PC-9 (cell line): ENCODE results near the gene UNC119. TPM values are rescaled to one million over a fixed set of nuclear protein-coding genes. Genes with fewer than 3 reads are reported as not detected.

Experiments
- BruUV-seq: library from RNA; stranded (reverse); fragments of 400-500 nt; replicated peaks from 2 replicates; lab custom pipeline; 2021; lab: Mats Ljungman, UMichigan
- CTCF ChIA-PET: fragments of 300-600 bp; sonication (Branson Sonifier 250); formaldehyde crosslinking; loops from one replicate; lab custom pipeline; 2022; ENCODE audit warnings: antibody characterized with exemption; lab: Charles Lee
- POLR2A ChIA-PET: fragments of 300-600 bp; sonication (Branson Sonifier 250); formaldehyde crosslinking; loops from one replicate; lab custom pipeline; 2022; ENCODE audit warnings: antibody characterized with exemption; ENCODE audit not compliant: unreplicated experiment; lab: Charles Lee
- DNase-seq, 2 experiments: peaks; one replicate each; pipeline versions ENCODE4 v3.0.0 to v3.0.0-alpha.2; 2015 to 2022; ENCODE audit warnings: mixed read lengths in 1 of 2
- H2AFZ ChIP-seq: fragments of 200-600 bp; sonication (generic); 2 replicates; pipeline ENCODE4 v1.8.1; 2017; ENCODE audit warnings: antibody characterized with exemption
- H3F3A ChIP-seq: fragments of 200-600 bp; sonication (generic); 2 replicates; pipeline ENCODE4 v1.8.1; 2017; ENCODE audit warnings: antibody characterized with exemption, mild to moderate bottlenecking, low read depth; ENCODE audit not compliant: insufficient read depth
- H3K27ac ChIP-seq: fragments of 200-600 bp; sonication (generic); 2 replicates; pipeline ENCODE4 v1.6.1; 2016; ENCODE audit warnings: mixed run types
- H3K27me3 ChIP-seq: fragments of 200-600 bp; sonication (generic); 2 replicates; pipeline ENCODE4 v1.6.1; 2016; ENCODE audit warnings: low read depth, mixed run types; ENCODE audit not compliant: insufficient read depth
- H3K36me3 ChIP-seq: fragments of 200-600 bp; sonication (generic); 2 replicates; pipeline ENCODE4 v1.6.1; 2016; ENCODE audit warnings: low read depth, mixed run types
- H3K4me1 ChIP-seq: fragments of 200-600 bp; sonication (generic); replicated peaks from 2 replicates; pipeline ENCODE4 v1.6.1; 2016; ENCODE audit warnings: mixed run types; ENCODE audit not compliant: insufficient read depth
- H3K4me2 ChIP-seq: fragments of 200-600 bp; sonication (generic); 2 replicates; pipeline ENCODE4 v1.6.1; 2017; ENCODE audit warnings: mixed run types
- H3K4me3 ChIP-seq: fragments of 200-600 bp; sonication (generic); 2 replicates; pipeline ENCODE4 v1.6.1; 2016; ENCODE audit warnings: mixed run types
- H3K79me2 ChIP-seq: fragments of 200-600 bp; sonication (generic); 2 replicates; pipeline ENCODE4 v1.6.1; 2017; ENCODE audit warnings: low read depth, mixed run types
- H3K9me2 ChIP-seq: fragments of 200-600 bp; sonication (generic); 2 replicates; pipeline ENCODE4 v1.8.1; 2017; ENCODE audit warnings: mild to moderate bottlenecking; ENCODE audit not compliant: insufficient read depth
- H3K9me3 ChIP-seq: fragments of 200-600 bp; sonication (generic); 2 replicates; pipeline ENCODE4 v1.8.1; 2016; ENCODE audit warnings: low read depth; ENCODE audit not compliant: insufficient read depth
- H4K20me1 ChIP-seq: fragments of 200-600 bp; sonication (generic); 2 replicates; pipeline ENCODE4 v1.8.1; 2017; ENCODE audit not compliant: insufficient read depth
- EZH2 ChIP-seq: fragments of 200-600 bp; sonication (generic); IDR thresholded peaks from 2 replicates; pipeline ENCODE4 v1.8.0; 2017; ENCODE audit warnings: antibody characterized with exemption, low read depth
- intact Hi-C: fragments of 100-400 bp; cut with micrococcal nuclease; formaldehyde crosslinking; loops from one replicate; pipeline ENCODE4 v1.10.0; 2022; ENCODE audit not compliant: unreplicated experiment
- total RNA-seq: library from RNA; stranded (reverse); gene quantifications from 2 replicates; pipeline ENCODE4 v1.2.3, GENCODE V29; 2021
- TF ChIP-seq, protein P1 (sequence below): fragments of 200-600 bp; sonication (generic); conservative IDR thresholded peaks from 2 replicates; pipeline ENCODE4 v1.6.1; 2017; ENCODE audit warnings: mixed run types, antibody characterized with exemption, mild to moderate bottlenecking, moderate library complexity

The UNC119 gene
- total RNA-seq, 1 experiment from 2014 or later: 48.8 TPM

- CTCF ChIA-PET: interaction anchor here (0.6 kb wide), 2 partner anchors 29 to 134 kb away, joined by 7 to 9 read pairs; no protein-coding TSS in a partner anchor
- no TSS peak for BruUV-seq
- no peaks in the 10 kb centered on the region for H3K9me2 ChIP-seq
- H3K27me3 ChIP-seq: peaks cover 4% of the 10 kb centered on the region; the same call in 1 of the 2 replicates
- no peaks in the 10 kb centered on the region for H3K9me3 ChIP-seq
- H3K4me3 ChIP-seq: no peak overlapping the region
- no peak overlapping the region for H3K27ac ChIP-seq
- POLR2A ChIA-PET: interaction anchor here (0.7 kb wide), 1 partner anchor 52 kb away, joined by 4 read pairs; no protein-coding TSS in a partner anchor
- H3K4me2 ChIP-seq: no peak overlapping the region
- no peaks in the 10 kb centered on the region for H3K36me3 ChIP-seq
- peaks cover 32% of the 10 kb centered on the region for H3K4me1 ChIP-seq
- no peaks in the 10 kb centered on the region for H3K79me2 ChIP-seq
- H3F3A ChIP-seq: peaks cover 5% of the 10 kb centered on the region; the same call in 1 of the 2 replicates
- TF ChIP-seq, protein P1, sequence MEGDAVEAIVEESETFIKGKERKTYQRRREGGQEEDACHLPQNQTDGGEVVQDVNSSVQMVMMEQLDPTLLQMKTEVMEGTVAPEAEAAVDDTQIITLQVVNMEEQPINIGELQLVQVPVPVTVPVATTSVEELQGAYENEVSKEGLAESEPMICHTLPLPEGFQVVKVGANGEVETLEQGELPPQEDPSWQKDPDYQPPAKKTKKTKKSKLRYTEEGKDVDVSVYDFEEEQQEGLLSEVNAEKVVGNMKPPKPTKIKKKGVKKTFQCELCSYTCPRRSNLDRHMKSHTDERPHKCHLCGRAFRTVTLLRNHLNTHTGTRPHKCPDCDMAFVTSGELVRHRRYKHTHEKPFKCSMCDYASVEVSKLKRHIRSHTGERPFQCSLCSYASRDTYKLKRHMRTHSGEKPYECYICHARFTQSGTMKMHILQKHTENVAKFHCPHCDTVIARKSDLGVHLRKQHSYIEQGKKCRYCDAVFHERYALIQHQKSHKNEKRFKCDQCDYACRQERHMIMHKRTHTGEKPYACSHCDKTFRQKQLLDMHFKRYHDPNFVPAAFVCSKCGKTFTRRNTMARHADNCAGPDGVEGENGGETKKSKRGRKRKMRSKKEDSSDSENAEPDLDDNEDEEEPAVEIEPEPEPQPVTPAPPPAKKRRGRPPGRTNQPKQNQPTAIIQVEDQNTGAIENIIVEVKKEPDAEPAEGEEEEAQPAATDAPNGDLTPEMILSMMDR: no peak
- no peak for TF ChIP-seq EZH2
- no peak overlapping the region for H2AFZ ChIP-seq
- DNase-seq: no peak
- H4K20me1 ChIP-seq: no peaks in the 10 kb centered on the region
- intact Hi-C loops: no loop called here
Measured at GRCh38 chr17:28527181-28527681, 25.2 kb downstream of the UNC119 start.

- Histone ChIP-seq H3K4me2 (no peak overlapping the region), H3K9me3 (no peaks in the 10 kb centered on the region), H3K4me3 (no peak overlapping the region), H4K20me1 (no peaks in the 10 kb centered on the region), H3K36me3 (no peaks in the 10 kb centered on the region), H3K79me2 (no peaks in the 10 kb centered on the region), H3K4me1 (peaks cover 32% of the 10 kb centered on the region), H3K27me3 (peaks cover 4% of the 10 kb centered on the region; the same call in 1 of the 2 replicates), H3K9me2 (no peaks in the 10 kb centered on the region), H3F3A (peaks cover 5% of the 10 kb centered on the region; the same call in 1 of the 2 replicates), H3K27ac (no peak overlapping the region), H2AFZ (no peak overlapping the region)
- intact Hi-C loops: no loop called here
- BruUV-seq: no TSS peak
- ChIA-PET CTCF (no interaction called here), POLR2A (no interaction called here)
- DNase-seq: no peak
- TF ChIP-seq EZH2: no peak
- TF ChIP-seq, protein P1: no peak
Measured at GRCh38 chr17:28526381-28526780, 26.0 kb downstream of the UNC119 start.

DNA sequence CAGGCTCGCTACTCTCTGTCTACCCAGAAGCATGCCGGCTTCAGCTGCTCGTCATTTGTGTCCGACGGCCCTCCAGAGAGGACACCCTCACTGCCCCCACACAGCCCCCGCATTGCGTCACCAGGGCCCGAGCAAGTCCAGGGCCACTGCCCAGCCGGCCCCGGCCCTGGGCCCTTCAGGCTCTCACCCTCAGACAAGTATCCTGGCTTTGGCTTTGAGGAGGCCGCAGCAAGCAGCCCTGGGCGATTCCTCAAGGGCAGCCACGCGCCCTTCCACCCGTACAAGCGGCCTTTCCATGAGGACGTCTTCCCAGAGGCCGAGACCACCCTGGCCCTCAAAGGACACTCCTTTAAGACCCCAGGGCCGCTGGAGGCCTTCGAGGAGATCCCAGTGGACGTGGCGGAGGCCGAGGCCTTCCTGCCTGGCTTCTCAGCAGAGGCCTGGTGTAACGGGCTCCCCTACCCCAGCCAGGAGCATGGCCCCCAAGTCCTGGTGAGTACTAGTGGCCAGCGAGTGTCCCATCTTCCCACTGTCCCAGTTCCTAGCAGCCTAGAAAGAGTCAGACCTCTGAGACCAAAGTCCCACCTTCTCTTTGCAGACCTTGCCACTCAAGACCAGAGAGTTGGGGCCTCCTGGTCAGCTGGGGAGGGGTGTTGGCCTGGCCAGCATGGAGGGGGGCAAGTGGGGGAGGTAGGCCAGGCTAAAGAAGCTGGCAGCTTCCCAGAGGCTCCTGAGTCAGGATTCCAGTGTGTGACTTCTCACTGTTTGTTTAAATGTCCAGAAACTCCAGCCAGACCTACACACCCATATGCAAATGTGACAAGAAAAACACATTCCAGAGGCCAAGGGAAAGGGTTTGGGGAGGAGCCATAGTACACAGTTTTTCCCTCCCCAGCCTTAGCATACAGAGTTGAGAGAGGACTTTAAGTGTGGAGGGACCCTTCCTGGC lies 27.7 kb downstream of the UNC119 start:
- H3K4me2 ChIP-seq: peak overlapping the region; percentile 26; the same call in 1 of the 2 replicates

More for the DNA sequence above, 27.7 kb downstream of the UNC119 start:
- no TSS peak for BruUV-seq
- Histone ChIP-seq H2AFZ (no peak overlapping the region), H4K20me1 (no peaks in the 10 kb centered on the region), H3K9me3 (no peaks in the 10 kb centered on the region), H3K4me1 (peaks cover 32% of the 10 kb centered on the region), H3K9me2 (no peaks in the 10 kb centered on the region), H3F3A (peaks cover 5% of the 10 kb centered on the region; the same call in 1 of the 2 replicates), H3K79me2 (no peaks in the 10 kb centered on the region), H3K36me3 (no peaks in the 10 kb centered on the region), H3K4me3 (no peak overlapping the region), H3K27me3 (no peaks in the 10 kb centered on the region; the same call in 1 of the 2 replicates), H3K27ac (no peak overlapping the region)
- ChIA-PET CTCF (no interaction called here), POLR2A (no interaction called here)
- no peak for TF ChIP-seq EZH2
- TF ChIP-seq, protein P1: no peak
- DNase-seq: peak; percentile 64 to 77
- intact Hi-C loops: no loop called here
